Calu3 (cell line): Measurements from ENCODE around the gene PRAMEF13. TPM values are rescaled to one million over a fixed set of nuclear protein-coding genes. Genes with fewer than 3 reads are reported as not detected.
"Not testable (repeated sequence)": the region's sequence is repeated elsewhere in the genome, so short reads cannot be mapped to it uniquely, and the experiment has no call there.

ENCODE experiments used
- Bru-seq: library from RNA; stranded (reverse); fragments of 400-500 nt; gene quantifications from one replicate; lab custom pipeline; 2021; lab: Mats Ljungman, UMichigan
- BruChase-seq, 2 experiments: library from RNA; stranded (reverse); fragments of 400-500 nt; gene quantifications; one replicate each; lab custom pipeline; 2021; lab: Mats Ljungman, UMichigan
- BruUV-seq: library from RNA; stranded (reverse); fragments of 400-500 nt; replicated peaks from 2 replicates; lab custom pipeline; 2021; lab: Mats Ljungman, UMichigan
- CTCF ChIA-PET: fragments of 300-600 bp; sonication (Branson Sonifier 250); formaldehyde crosslinking; loops from one replicate; lab custom pipeline; 2022; ENCODE audit warnings: antibody characterized with exemption; lab: Charles Lee
- DNase-seq: peaks from one replicate; pipeline ENCODE4 v3.0.0; 2022
- H3K27ac Mint-ChIP-seq: one replicate; pipeline ENCODE4 v1.8.0; 2022; ENCODE audit warnings: mixed read lengths; ENCODE audit not compliant: unreplicated experiment
- H3K27me3 Mint-ChIP-seq: one replicate; pipeline ENCODE4 v1.8.0; 2022; ENCODE audit warnings: mixed read lengths; ENCODE audit not compliant: unreplicated experiment
- H3K36me3 Mint-ChIP-seq: one replicate; pipeline ENCODE4 v1.8.0; 2022; ENCODE audit warnings: mild to moderate bottlenecking, moderate library complexity, mixed read lengths; ENCODE audit not compliant: insufficient read depth, unreplicated experiment
- H3K4me1 Mint-ChIP-seq: one replicate; pipeline ENCODE4 v1.8.0; 2022; ENCODE audit warnings: mild to moderate bottlenecking, low read depth, mixed read lengths; ENCODE audit not compliant: unreplicated experiment
- H3K4me3 Mint-ChIP-seq: one replicate; pipeline ENCODE4 v1.8.0; 2022; ENCODE audit warnings: mild to moderate bottlenecking, low read depth, moderate library complexity, mixed read lengths; ENCODE audit not compliant: unreplicated experiment
- H3K9me3 Mint-ChIP-seq: one replicate; pipeline ENCODE4 v1.8.0; 2022; ENCODE audit warnings: low read depth, mixed read lengths; ENCODE audit not compliant: unreplicated experiment
- intact Hi-C: fragments of 100-400 bp; cut with micrococcal nuclease; formaldehyde crosslinking; loops from one replicate; pipeline ENCODE4 v1.10.0; 2022; ENCODE audit not compliant: unreplicated experiment
- long read RNA-seq: library from polyadenylated mRNA; stranded (forward); transcript quantifications from one replicate; pipeline ENCODE4 v2.0.0, GENCODE V29; 2022
- total RNA-seq: library from RNA; stranded (reverse); gene quantifications from 2 replicates; pipeline ENCODE4 v1.2.3, GENCODE V29; 2022

The PRAMEF13 gene
- total RNA-seq = not detected in 2 replicates
- not detected for Bru-seq, nascent RNA
- BruChase-seq, experiment 1, labeled RNA remaining after a 6-hour chase = not detected
- BruChase-seq, experiment 2, labeled RNA remaining after a 2-hour chase = not detected
- long read RNA-seq = 0 reads

- H3K4me3 Mint-ChIP-seq, H3K27ac Mint-ChIP-seq, H3K4me1 Mint-ChIP-seq, H3K27me3 Mint-ChIP-seq, BruUV-seq, H3K9me3 Mint-ChIP-seq, H3K36me3 Mint-ChIP-seq, intact Hi-C loops, DNase-seq, CTCF ChIA-PET: not testable (repeated sequence)
Observed at GRCh38 chr1:13201309-13201708, at the start of gene PRAMEF13. Gene PRAMEF13 (minus strand): TSS chr1:13201409. CDS start chr1:13199589, 1,820 bp downstream.

DNA sequence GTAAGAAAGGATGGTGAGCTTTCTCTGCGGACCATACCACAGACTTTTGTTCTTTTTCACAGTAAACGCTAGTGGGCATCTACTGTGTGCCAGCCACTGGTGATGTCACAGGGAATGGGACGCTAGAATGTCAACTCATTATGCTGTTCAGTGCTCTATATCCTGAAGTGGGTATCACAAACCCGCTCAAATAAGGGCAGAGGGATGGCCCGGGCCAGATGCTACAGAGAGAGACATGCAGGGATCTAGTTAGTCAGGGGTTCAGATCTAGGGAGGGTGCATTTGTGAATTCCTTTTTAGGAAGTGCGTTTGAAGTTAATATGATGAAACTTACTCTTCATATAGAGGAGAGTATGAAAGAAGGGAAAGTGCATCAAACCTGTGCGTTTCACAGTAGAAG is 45.9 kb upstream of the PRAMEF13 start:
- H3K27ac Mint-ChIP-seq, BruUV-seq, H3K36me3 Mint-ChIP-seq, H3K9me3 Mint-ChIP-seq, intact Hi-C loops, H3K4me1 Mint-ChIP-seq, H3K27me3 Mint-ChIP-seq, CTCF ChIA-PET, DNase-seq, H3K4me3 Mint-ChIP-seq: not testable (repeated sequence)

- H3K36me3 Mint-ChIP-seq, CTCF ChIA-PET, intact Hi-C loops, H3K27me3 Mint-ChIP-seq, H3K27ac Mint-ChIP-seq, H3K9me3 Mint-ChIP-seq, BruUV-seq, DNase-seq, H3K4me3 Mint-ChIP-seq, H3K4me1 Mint-ChIP-seq: not testable (repeated sequence)
Observed at GRCh38 chr1:13246554-13246871, 45.3 kb upstream of the PRAMEF13 start.

GRCh38 chr1:13245841-13246553 is 44.8 kb upstream of the PRAMEF13 start:
- DNase-seq, H3K36me3 Mint-ChIP-seq, H3K4me3 Mint-ChIP-seq, BruUV-seq, H3K4me1 Mint-ChIP-seq, H3K27ac Mint-ChIP-seq, H3K9me3 Mint-ChIP-seq, H3K27me3 Mint-ChIP-seq, CTCF ChIA-PET, intact Hi-C loops: not testable (repeated sequence)

GRCh38 chr1:13243536-13244263 is 42.5 kb upstream of the PRAMEF13 start:
- DNase-seq, H3K4me1 Mint-ChIP-seq, BruUV-seq, H3K9me3 Mint-ChIP-seq, CTCF ChIA-PET, H3K36me3 Mint-ChIP-seq, H3K4me3 Mint-ChIP-seq, H3K27ac Mint-ChIP-seq, H3K27me3 Mint-ChIP-seq, intact Hi-C loops: not testable (repeated sequence)

GRCh38 chr1:13239633-13240032 is 38.4 kb upstream of the PRAMEF13 start:
- intact Hi-C loops, CTCF ChIA-PET, H3K9me3 Mint-ChIP-seq, H3K27ac Mint-ChIP-seq, DNase-seq, H3K4me1 Mint-ChIP-seq, H3K4me3 Mint-ChIP-seq, H3K27me3 Mint-ChIP-seq, H3K36me3 Mint-ChIP-seq, BruUV-seq: not testable (repeated sequence)

DNA sequence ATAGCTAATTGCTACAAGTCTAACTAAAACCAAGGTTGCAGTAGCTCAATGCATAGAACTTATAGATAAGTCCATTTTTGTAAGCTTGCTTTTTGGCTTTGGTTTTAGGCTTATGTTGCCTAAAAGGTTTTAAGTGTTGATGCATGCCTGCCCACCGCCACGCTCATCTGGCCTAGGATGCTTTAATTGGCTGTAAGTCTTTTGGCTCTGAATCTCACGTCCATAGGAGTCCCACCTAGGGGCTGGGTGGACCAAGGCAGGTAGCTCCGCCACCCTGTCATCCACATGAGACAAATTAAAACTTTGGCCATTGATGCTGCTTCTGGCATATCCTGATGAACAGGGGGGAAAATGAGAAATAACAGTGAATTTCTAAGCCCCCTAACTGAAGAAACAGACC is 36.4 kb upstream of the PRAMEF13 start:
- H3K4me1 Mint-ChIP-seq, H3K27me3 Mint-ChIP-seq, H3K36me3 Mint-ChIP-seq, H3K4me3 Mint-ChIP-seq, intact Hi-C loops, DNase-seq, BruUV-seq, H3K9me3 Mint-ChIP-seq, H3K27ac Mint-ChIP-seq: not testable (repeated sequence)
- CTCF ChIA-PET = interaction anchor here (0.7 kb wide), 1 partner anchor 123 kb away, joined by 3 read pairs; no protein-coding TSS in a partner anchor

DNA sequence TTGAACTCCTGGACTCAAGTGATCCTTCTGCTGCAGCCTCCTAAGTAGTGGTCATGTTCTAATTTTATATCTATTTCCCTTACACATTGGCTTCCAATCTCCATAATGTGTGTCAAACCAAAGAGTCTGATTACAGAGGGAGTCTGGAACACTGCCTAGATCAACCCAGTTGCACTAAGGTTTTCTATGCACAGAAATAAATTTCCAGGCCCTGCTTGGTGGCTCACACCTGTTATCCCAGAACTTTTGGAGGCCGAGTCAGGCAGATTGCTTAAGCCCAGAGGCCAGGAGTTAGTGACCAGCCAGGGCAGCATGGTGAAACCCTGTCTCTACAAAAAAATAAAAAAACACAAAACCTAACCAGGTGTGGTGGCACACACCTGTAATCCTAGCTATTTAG is 32.8 kb upstream of the PRAMEF13 start:
- intact Hi-C loops, BruUV-seq, CTCF ChIA-PET, H3K4me3 Mint-ChIP-seq, DNase-seq, H3K27me3 Mint-ChIP-seq, H3K9me3 Mint-ChIP-seq, H3K27ac Mint-ChIP-seq, H3K36me3 Mint-ChIP-seq, H3K4me1 Mint-ChIP-seq: not testable (repeated sequence)

DNA sequence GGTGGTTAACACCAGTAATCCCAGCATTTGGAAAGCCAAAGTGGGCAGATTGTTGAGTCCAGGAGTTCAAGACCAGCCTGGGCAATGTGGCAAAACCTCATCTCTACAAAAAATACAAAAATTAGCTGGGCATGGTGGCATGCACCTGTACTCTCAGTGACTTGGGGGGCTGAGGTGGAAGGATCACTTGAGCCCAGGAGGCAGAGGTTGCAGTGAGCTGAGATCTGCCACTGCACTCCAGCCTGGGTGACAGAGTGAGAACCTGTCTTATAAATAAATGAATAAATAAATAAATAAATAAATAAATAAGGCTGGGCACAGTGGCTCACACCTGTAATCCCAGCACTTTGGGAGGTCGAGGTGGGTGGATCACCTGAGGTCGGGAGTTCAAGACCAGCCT is 30.8 kb upstream of the PRAMEF13 start:
- H3K4me3 Mint-ChIP-seq, H3K9me3 Mint-ChIP-seq, DNase-seq, H3K27me3 Mint-ChIP-seq, H3K27ac Mint-ChIP-seq, H3K36me3 Mint-ChIP-seq, CTCF ChIA-PET, intact Hi-C loops, H3K4me1 Mint-ChIP-seq, BruUV-seq: not testable (repeated sequence)
